ENCODE measurements around the gene TGM4. TPM values are rescaled to one million over a fixed set of nuclear protein-coding genes. Genes with fewer than 3 reads are reported as not detected.
A peak's percentile ranks its signal among the peaks of the same experiment; 100 is the strongest.

Gene TGM4
- total and polyA plus RNA-seq, 2 experiments from 2014 or later: not detected

DNA sequence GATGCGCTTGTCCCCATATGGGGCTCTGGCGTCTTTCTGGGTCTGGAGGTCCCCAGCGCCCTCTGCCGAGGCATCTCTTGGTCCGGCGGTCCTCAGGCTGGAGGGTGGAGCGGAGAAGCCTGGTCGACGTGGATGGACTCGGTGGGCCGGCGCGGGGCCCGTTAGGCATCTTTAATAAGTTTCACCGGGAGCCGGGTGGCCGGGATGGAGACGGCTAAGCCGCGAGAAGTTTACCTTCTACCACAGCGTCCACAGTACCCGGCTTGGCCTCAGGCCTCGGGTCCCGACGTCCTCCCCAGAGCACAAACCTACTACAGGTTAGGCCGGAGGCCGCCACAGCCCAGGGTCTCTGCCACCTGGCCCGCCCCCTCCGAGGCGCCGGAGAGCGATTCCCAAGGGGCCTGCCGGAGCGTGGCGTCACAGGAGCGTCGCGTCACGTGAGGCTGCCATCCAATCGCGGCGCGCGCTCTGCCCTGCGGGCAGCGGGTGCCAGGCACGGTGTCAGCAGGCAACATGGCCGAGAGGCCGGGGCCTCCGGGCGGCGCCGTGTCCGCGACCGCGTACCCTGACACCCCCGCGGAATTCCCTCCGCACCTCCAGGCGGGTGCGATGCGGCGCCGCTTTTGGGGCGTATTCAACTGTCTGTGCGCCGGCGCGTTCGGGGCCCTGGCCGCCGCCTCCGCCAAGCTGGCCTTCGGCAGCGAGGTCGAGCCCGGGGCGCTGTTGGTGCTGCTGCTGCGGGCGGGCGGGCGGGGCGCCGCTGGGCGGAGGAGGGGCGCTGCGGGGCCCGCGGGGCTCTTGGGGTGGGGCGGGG, 12.8 kb upstream of the TGM4 start, which contains the start of gene TMEM42 (continued):
- TF ChIP-seq, protein P1, sequence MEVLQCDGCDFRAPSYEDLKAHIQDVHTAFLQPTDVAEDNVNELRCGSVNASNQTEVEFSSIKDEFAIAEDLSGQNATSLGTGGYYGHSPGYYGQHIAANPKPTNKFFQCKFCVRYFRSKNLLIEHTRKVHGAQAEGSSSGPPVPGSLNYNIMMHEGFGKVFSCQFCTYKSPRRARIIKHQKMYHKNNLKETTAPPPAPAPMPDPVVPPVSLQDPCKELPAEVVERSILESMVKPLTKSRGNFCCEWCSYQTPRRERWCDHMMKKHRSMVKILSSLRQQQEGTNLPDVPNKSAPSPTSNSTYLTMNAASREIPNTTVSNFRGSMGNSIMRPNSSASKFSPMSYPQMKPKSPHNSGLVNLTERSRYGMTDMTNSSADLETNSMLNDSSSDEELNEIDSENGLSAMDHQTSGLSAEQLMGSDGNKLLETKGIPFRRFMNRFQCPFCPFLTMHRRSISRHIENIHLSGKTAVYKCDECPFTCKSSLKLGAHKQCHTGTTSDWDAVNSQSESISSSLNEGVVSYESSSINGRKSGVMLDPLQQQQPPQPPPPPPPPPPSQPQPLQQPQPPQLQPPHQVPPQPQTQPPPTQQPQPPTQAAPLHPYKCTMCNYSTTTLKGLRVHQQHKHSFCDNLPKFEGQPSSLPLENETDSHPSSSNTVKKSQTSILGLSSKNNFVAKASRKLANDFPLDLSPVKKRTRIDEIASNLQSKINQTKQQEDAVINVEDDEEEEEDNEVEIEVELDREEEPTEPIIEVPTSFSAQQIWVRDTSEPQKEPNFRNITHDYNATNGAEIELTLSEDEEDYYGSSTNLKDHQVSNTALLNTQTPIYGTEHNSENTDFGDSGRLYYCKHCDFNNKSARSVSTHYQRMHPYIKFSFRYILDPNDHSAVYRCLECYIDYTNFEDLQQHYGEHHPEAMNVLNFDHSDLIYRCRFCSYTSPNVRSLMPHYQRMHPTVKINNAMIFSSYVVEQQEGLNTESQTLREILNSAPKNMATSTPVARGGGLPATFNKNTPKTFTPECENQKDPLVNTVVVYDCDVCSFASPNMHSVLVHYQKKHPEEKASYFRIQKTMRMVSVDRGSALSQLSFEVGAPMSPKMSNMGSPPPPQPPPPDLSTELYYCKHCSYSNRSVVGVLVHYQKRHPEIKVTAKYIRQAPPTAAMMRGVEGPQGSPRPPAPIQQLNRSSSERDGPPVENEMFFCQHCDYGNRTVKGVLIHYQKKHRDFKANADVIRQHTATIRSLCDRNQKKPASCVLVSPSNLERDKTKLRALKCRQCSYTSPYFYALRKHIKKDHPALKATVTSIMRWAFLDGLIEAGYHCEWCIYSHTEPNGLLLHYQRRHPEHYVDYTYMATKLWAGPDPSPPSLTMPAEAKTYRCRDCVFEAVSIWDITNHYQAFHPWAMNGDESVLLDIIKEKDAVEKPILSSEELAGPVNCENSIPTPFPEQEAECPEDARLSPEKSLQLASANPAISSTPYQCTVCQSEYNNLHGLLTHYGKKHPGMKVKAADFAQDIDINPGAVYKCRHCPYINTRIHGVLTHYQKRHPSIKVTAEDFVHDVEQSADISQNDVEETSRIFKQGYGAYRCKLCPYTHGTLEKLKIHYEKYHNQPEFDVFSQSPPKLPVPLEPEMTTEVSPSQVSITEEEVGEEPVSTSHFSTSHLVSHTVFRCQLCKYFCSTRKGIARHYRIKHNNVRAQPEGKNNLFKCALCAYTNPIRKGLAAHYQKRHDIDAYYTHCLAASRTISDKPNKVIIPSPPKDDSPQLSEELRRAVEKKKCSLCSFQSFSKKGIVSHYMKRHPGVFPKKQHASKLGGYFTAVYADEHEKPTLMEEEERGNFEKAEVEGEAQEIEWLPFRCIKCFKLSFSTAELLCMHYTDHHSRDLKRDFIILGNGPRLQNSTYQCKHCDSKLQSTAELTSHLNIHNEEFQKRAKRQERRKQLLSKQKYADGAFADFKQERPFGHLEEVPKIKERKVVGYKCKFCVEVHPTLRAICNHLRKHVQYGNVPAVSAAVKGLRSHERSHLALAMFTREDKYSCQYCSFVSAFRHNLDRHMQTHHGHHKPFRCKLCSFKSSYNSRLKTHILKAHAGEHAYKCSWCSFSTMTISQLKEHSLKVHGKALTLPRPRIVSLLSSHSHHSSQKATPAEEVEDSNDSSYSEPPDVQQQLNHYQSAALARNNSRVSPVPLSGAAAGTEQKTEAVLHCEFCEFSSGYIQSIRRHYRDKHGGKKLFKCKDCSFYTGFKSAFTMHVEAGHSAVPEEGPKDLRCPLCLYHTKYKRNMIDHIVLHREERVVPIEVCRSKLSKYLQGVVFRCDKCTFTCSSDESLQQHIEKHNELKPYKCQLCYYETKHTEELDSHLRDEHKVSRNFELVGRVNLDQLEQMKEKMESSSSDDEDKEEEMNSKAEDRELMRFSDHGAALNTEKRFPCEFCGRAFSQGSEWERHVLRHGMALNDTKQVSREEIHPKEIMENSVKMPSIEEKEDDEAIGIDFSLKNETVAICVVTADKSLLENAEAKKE (CRISPR knock-in tag; IDR thresholded peaks at IDR 0.05): 0 out of 2 replicates have a peak, but pooled peaks have one; percentile 6

DNA sequence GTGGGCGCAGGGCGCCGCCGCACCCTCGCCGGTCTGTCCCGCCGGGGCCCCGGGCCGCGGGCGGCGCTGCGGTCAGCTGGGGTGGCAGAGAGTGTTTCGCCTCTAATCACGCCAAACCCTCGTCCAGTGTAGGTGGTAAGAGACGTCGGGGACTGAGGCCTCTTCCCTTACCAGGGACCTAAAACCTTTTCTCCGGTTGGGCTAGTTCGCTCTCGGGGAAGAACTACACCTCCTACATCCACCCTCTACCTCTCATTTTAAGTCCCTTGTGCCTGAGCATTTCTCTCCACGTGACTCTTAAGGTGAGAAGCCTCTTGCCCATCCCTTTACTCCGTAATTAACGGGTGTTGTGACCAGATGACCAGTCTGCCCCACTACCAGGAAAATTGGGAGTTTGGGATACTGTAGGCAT, 12.2 kb upstream of the TGM4 start:
- H3K9me3 Mint-ChIP-seq: no peaks in the 10 kb centered on the region
- Histone ChIP-seq H3K9me2 (ENCODE audit: insufficient read depth) (no peaks in the 10 kb centered on the region), H3K4me1 (ENCODE audit: insufficient read depth) (peaks cover 8% of the 10 kb centered on the region; the same call in 1 of the 2 replicates), H3K4me3 (peak overlapping the region; percentile 72), H3K36me3 (ENCODE audit: insufficient read depth) (no peaks in the 10 kb centered on the region), H2AFZ (peak overlapping the region; percentile 94), H3K27ac (ENCODE audit: low read depth) (peak overlapping the region; percentile 79; the same call in 1 of the 2 replicates), H3F3A (replicated peaks; ENCODE audit: low read depth) (peaks cover 7% of the 10 kb centered on the region; the same call in 1 of the 2 replicates), H3K79me2 (replicated peaks; ENCODE audit: insufficient read depth) (no peaks in the 10 kb centered on the region; the same call in 1 of the 2 replicates), H3K4me2 (peak overlapping the region; percentile 97), H3K27me3 (ENCODE audit: insufficient read depth) (no peaks in the 10 kb centered on the region), H4K20me1 (replicated peaks; ENCODE audit: insufficient read depth) (no peaks in the 10 kb centered on the region)
- peaks cover 19% of the 10 kb centered on the region for H3K27me3 Mint-ChIP-seq (ENCODE audit: insufficient read depth, low read depth, poor library complexity)
- DNase-seq (ENCODE audit: low spot score) (peak; percentile 63), ATAC-seq (peak; percentile 12; the same call in 2 of the 3 replicates)
- peaks cover 6% of the 10 kb centered on the region; the same call in 2 of the 3 replicates for H3K4me1 Mint-ChIP-seq
- peak overlapping the region; percentile 92 for H3K4me3 Mint-ChIP-seq
- peak overlapping the region; percentile 91 for H3K27ac Mint-ChIP-seq
- H3K36me3 Mint-ChIP-seq (ENCODE audit: low read depth): peaks cover 25% of the 10 kb centered on the region
- TF ChIP-seq NANOG (IDR thresholded peaks at IDR 0.05; ENCODE audit: borderline replicate concordance) (no peak), ZNF114 (CRISPR knock-in tag; IDR thresholded peaks at IDR 0.05) (no peak), EZH2 (IDR thresholded peaks at IDR 0.05; ENCODE audit: low read depth, unreplicated experiment) (no peak)
- TF ChIP-seq, protein P2, sequence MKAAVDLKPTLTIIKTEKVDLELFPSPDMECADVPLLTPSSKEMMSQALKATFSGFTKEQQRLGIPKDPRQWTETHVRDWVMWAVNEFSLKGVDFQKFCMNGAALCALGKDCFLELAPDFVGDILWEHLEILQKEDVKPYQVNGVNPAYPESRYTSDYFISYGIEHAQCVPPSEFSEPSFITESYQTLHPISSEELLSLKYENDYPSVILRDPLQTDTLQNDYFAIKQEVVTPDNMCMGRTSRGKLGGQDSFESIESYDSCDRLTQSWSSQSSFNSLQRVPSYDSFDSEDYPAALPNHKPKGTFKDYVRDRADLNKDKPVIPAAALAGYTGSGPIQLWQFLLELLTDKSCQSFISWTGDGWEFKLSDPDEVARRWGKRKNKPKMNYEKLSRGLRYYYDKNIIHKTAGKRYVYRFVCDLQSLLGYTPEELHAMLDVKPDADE (IDR thresholded peaks at IDR 0.05): no peak
- TF ChIP-seq, protein P1 (CRISPR knock-in tag; IDR thresholded peaks at IDR 0.05): no peak
